HG02973 (cell line): ENCODE results near the gene CACNA2D4.

Experiments
- ATAC-seq: cut with Tn5 transposase; IDR thresholded peaks from one replicate; pipeline ENCODE4 v1.9.1; 2021; ENCODE audit warnings: moderate library complexity; ENCODE audit not compliant: unreplicated experiment

Gene CACNA2D4

DNA sequence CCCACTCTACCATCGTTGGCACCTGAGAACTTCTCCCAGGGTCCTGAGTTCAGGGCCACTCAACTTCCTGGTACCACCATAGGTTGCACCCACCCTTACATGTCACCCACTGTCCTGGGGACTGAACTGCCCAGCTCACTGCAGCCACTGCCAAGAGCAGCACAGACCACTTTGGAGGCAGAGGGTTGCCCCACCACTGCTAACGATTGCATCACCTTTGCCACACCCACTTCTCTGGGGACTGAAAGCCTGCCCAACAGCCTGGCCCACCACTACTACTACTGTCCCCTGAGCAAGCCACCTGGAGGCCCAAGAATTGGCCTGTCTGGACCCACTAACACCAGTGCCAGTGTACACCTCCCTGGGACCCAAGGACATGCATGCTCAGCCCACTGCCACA is 27.6 kb downstream of the CACNA2D4 start:
- no peak for ATAC-seq

DNA sequence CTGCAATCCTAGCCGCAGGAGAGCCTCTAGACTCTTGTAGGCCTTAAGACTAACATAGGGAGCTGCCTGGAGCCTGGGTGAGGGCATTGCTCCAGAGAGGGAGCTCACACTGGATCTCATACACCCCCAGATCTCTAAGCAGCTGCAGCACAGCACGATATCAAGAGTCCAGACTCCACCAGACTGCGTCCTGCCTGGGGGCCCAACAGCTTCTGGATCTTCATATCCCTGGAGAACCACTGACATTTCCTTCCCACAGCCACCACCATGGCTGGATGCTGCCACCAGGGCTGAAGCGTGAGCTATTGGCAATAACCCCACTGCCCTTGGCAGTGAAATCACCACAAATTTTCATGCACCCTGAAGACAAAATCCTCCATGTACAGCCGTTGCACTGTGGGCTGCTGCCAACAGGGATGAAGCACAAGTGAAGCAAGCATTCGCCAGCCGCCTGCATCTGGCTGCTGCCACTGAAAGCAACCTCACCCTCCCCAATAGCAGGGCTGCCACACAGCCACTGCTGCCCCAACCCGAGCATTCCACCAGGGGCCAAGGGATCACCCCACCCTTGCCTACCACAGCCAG is 28.2 kb downstream of the CACNA2D4 start:
- ATAC-seq, result no peak

DNA sequence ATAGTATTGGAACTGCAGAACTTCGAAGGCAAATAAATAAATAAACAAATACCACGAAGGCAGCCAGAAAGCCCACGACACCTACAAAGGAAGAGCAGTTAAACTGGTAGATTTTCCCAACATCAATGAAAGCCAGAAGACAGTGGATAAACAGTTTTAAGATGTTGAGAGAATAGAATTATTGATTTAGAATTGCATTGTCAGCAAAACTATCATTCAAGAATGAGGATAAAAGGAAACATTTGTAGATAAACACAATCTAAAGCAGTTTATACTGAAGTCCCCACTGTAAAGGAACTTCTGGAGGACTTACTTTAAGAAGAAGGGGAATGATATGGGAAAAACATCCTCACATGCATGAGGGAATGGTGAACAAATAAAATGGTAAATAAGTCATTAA is 29.5 kb downstream of the CACNA2D4 start:
- no peak for ATAC-seq

DNA sequence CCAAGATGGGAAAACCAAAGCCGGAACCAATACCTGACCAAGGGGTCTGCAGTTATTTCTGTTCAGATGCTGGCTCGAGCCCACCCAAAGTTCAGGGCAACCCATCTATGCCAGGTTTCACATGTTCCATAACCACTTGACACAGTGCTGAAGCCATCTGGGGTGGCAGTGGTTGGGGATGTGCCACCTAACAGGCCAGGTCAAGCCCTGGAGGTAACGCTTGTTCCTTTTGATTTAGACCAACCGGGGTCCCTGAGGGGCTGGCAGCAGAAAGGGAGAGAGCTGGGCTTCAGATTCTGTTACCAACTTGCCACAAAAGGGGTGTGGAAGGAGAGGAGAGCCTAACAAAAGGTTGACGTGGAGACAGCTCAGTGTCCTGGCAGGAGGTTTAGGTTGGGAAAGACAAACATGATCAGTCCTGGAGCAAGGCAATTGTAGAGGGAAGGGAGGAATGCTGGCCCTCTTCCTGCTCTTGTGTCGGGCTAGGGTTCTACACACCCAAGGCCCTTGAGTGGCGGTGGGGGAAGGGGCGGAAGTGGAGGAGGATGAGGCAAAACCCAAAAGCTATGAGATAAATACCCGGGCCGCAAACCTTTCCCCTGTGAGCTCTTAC is 31.9 kb downstream of the CACNA2D4 start:
- ATAC-seq, result no peak

DNA sequence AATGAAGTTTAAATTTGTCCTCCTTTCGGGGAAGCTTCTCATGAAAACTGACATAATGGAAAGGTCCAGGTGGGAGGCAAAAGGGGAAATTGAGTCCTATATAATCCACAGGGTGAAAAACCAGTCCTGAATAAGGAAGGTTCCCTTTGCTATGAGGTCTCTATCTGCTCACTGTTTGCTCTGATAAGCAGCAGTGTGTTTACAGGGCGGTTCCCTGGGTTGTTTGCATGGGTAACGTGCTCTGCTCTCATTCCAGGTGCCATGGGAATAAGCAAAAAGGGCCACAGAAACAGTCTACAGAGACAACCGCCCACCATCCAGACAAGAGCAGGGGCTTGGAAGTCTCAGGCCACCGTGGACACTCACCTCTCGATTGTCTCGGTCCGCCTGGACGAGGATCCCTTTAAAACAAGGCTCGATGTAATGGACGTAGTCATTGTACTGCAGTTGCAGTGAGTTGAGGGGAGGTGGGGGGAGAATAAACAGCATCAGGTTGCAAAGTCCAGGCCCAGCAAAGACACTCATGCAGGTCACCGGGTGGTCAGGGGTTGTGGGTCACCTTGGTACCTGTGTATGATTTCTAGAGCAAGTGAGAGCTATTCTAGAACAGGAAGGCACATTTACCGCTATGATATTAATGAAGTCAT is 32.7 kb downstream of the CACNA2D4 start:
- ATAC-seq, result no peak

DNA sequence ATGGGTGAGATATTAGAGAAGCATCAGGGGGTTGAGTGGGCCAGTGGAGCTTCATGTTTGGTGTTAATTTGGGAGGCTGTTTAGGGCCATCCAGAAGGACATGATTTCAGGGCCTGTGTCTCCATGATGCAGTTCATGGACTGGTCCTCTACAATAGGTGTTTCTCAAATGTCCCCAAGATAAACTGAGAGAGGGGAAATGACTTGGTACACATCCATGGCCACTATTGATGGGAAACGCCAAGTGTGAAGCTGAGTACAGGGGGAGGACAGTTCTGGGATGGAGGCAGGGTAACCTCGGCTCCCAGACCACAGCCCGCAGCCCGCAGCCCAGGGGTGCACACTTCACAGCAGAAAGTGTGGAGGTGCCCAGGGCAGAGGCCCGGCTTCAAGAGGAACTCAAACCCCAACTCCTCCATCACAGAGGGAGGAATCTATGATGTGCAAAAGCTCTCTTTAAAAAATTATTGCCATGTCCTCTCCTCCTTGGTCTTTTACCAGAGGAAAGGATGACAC is 33.3 kb downstream of the CACNA2D4 start:
- ATAC-seq, result no peak

DNA sequence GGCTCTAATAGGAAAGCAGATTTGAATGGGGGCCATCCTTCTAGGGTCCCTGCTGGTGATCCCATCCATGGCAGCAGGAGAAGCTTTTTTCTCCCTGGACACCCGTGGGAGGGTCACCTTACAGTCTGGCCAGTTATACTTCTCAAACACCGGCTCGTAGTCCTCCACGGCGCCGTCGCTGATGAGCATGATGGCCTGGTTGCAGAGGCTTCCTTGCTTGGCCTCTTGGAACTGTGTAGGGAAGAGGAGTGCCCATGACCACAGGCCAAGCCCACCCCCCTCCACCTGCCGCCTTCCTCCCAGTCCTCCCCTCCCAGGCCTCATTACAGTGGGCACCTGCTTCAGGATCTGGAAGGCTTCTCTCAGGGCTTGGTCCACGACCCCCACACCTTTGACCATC is 33.8 kb downstream of the CACNA2D4 start:
- ATAC-seq, result no peak

DNA sequence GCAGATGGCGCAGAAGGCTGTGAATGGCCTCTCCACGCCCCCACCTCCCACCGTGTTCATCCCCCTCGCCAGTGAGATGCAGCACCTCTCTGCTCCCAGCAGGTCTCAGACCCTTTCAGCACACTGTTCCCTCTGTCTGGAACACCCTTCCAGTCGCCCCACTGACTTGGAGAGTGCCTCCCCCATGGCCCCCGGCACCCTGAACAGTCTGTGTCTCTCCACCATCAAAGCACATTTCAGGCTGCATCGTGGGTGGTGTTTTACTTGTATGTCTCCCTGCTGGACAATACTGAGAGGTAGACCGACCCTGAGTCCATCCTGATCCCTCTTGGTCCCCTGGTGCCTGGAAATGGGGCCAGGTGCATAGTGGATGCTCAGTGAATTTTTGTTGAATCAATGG is 34.9 kb downstream of the CACNA2D4 start:
- ATAC-seq, result no peak

DNA sequence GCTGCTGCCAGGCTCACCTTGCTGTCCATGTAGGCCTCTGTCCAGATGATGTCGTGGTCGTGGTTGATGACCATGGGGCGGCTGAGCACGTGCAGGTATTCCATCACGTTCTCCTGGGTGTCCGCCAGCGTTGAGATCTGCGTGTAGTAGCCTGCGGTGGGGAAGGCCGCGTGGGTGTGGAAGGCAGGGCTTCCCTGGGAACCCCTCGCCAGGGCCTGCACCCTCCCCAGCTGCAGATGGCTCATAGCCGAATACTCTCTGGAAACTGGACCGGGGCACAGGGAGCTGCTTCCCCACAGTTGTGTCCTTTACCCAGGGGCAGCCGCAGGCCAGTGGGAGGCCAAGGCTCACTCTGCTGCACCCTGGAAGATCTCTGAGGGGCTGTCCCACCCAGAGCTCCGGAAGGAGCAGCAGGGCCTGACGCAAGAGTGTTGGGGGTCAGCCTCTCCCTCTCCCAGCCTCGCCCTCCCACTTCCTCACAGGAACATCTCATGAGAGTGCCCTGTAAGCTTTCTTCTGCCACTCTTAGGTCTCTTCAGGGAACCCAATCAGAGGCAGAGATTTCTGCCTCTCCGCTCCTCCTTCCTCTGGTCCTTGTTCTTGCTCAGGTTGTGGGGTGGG is 35.5 kb downstream of the CACNA2D4 start:
- ATAC-seq, result no peak

DNA sequence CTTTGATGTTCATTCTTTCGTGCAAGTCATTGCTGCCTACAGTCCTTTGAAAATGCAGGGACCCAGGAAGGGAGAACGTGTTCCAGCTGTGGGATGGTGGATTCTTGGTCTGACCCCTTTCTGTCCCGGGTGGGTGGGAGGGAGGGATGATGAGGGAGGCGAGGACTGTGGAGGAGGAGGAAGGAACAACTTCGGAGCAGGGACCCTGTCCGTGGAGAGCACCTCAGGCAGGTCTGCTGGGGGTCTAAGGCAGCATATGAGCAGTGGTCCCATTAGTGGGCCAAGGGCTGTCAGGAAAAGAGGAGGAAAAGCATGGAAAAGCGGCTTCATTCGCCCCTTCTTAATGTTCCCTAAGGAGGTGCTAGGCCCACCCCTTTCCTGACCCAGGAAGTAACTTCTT is 36.0 kb downstream of the CACNA2D4 start:
- no peak for ATAC-seq

DNA sequence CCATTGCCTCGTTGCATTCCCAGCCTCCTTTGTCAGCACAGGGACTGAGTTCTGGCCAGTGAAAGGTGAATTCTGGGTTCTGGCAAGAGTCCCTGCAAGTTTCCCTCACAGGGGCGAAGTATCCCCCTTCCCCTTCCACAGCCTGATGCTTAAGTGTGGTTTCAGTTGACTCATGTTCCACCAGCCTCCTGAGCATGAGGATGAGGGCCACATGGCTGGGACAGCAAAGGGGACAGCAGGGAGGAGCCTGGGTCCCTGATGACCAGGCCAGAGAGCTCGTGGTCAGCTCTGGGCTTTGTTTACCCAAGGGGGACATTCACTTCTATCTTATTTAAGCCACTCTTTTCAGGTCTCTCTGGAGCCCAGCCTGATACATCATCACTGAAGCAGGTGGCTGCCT is 36.5 kb downstream of the CACNA2D4 start:
- ATAC-seq, result no peak

DNA sequence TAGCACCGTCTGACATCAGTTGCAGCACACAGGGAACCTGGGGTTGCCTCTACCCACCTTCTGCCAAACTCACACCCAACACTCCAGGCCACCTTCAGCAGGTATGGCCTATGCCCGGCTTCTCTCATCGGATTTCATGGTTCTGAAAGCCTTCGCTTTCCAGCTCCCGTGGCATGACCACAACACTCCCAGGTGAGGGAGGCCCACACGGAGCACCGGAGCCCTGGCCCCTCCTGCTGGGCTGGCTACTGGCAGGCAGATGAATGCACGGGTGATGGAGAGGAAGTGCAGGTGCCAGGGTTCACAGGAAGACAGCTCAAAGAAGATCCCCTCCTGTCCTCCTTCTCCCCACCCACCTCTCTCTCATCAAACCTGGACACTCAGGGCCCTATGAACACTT is 37.2 kb downstream of the CACNA2D4 start:
- ATAC-seq, result no peak

DNA sequence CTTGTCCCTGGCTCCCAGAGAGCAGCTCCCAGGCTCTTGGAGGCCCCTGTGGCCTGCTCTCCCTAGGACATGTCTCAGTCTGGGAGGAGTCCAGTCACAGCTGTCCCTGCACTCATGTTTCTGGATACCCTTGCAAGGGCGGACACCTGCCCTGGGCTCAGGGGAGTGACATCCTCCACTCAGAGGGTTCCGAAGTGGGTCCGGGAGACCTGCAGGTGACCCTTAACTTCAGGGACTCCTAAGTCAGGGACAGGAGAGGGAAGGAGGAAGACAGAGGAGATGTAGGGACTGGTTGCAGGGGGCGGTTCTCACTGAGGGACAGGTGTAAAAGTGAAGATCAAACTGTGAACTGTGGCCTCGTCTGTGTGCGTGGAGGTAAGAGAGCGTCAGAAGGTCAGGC is 37.6 kb downstream of the CACNA2D4 start:
- ATAC-seq, result no peak

DNA sequence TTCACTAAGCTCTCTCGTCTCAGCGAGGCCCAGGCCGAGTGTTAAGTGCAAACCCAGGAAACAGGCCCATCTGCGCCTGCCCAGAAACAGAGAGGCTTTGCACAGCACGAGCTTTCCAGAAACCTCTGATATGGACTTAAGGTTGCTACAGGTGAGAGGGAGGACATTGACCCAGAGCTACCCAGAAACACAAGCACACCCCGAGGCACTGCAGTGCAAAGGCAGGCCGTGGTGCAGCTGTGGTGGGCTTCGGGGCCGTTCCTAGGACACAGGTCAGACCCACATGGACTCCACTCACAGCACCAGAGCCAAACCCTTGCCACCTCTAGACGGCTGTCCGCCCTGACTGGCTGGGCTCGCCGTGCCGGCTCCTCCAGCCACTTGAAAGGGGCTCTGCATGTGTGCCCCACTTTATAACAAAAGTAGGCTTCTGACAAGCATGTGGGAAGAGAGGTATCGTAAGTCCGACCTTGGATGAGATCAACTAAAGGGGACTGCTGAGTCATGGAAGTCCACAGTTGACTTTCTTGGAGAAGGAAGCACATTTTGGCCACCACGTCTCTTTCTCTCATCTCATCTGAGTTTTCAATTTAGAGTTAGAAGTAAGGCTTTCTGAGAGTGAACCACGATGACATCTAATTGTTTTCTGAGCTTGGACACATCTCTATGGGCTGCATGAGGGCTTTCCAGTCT is 38.2 kb downstream of the CACNA2D4 start:
- ATAC-seq, result no peak

DNA sequence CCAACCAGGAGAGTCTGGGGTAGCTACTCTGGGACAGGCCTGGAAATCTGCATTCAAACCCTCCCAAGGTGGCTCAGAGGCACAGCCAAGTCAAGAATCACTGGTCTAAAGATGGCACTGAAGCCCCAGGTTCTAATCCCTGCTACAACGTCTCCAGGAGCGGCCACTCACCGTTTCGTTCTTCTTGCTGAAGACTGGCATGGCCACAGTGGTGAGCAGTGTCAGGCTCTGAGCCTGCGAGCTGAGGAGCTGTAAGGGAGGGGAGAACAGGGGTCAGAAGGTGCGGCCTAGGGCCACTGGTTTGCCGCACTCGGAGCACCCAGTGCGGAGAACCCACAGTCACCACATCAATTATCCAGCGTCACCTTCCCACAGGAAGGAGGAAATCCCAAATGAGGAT is 38.8 kb downstream of the CACNA2D4 start:
- ATAC-seq, result no peak

DNA sequence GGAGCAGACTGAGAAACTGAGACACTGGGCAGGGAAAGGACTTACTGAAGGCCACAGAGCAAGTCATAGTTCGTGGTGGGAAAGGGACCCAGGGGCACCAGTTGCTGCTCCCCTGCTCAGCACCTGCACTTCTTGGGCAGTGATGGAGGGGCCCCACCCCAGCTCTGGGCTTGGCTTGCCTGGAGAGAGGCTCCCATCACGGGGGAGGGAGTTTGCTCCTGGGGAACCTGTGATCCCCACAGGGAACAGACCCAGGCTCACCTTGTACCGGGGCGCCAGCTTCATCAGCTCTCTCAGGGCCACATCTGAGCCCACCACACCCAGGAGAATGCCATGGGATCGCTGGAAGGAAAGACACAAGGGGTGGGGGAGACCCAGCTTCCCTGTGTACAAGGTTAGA is 39.8 kb downstream of the CACNA2D4 start:
- ATAC-seq, result no peak

DNA sequence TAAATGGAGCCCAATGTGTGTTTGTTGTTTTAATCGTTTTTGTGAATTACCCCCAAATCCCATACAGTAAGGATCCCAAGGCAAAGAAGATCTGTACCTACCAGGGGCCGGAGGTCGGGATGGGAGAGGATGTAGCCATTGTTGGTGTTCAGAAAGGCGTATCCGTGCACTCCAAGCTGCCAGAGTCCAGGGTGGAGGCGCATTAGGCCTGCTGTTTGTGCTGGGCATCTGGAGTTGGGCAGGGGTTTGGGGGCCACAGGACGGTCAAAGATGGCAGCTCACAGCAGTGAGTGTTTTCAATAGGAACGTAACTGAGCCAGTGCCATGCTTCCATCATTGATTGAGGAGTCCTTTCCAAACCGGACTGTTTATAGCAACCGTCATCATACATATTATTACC is 40.2 kb downstream of the CACNA2D4 start:
- no peak for ATAC-seq

DNA sequence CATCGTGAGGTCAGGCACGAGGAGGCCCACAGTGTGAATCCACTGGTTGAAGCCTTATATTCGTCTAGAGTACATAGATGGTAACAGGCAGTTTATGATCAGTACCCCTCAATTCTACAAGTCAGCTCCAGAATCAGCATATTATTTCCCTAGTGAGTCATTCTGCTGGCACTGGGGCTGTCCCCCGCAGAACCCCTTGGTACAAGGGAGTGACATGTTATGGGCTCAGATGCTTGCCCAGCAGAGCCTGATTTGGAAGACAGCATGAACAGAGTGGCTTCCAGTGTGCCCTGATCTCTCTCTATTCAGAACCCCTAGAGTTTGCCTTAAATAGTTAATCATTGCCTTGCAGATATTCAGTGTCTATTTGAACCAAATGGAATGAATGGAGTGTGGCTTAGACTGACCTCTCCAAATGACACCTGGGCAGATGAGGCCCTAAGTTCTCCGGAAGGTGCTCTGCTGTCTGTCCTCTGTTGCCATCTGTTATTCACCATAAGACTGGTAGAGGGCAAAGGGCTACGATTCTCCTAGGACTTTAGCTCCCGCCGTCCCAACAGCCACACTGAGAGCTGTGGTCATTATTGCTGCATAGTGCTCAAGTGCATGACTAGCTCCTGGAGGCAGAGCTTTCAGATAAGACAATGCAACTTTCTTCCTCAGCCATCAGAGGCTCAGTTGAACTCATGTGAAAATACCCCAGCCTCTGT is 41.1 kb downstream of the CACNA2D4 start:
- ATAC-seq, result no peak

DNA sequence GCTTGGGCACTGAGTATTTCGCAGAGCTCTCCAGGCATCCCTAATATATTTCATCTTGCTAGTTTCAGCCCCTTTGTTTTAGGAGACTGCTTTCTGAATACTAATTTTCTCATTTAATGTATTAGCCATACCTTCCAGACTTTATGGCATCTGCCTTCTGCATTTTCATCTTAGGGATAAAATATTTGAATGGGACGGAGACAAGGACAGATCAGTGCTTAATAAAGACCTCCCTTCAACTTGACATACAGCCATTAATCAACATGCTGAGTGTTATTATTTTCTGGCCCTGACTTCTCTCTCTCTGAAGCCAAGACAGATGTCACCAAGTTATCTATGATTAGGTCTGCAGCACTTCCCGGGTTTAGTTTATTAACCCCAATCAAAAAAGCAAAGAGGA is 42.4 kb downstream of the CACNA2D4 start:
- no peak for ATAC-seq

DNA sequence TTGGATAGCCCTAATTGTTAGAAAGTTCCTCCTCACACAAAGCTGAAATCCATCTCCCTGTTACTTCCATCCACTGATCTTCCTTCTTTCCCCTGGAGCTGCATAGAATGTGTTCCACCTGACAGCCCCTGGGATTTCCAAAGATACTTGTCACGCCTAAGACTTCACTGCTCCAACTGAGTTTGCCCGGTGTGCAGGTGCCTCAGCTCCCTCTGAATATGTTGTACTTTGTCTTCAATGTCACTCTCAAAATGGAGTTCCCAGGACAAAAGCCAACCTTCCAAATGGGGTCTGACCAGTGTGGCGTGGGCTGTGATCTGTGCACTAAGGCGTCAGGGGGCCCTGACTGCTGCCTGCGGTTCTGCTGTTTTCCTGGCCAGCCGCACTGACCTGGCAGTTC is 42.8 kb downstream of the CACNA2D4 start:
- ATAC-seq, result no peak
